GM06990 (cell line): ENCODE results near the gene LRRC8C.

Experiments used
- DNase-seq: peaks from one replicate; pipeline ENCODE4 v3.0.0-alpha.2; 2011; ENCODE audit not compliant: insufficient read length; ENCODE audit errors: extremely low read depth
- H3K27me3 ChIP-seq: replicated peaks from 2 replicates; pipeline ENCODE4 v1.6.0; 2011; ENCODE audit warnings: low read length; ENCODE audit not compliant: control insufficient read depth, insufficient read depth
- H3K36me3 ChIP-seq: 2 replicates; pipeline ENCODE4 v1.5.1; 2011; ENCODE audit warnings: low read length; ENCODE audit not compliant: control insufficient read depth, insufficient read depth
- H3K4me3 ChIP-seq: replicated peaks from 2 replicates; pipeline ENCODE4 v1.5.1; 2011; ENCODE audit warnings: low read depth, mild to moderate bottlenecking, control low read depth, low read length
- CTCF ChIP-seq: IDR thresholded peaks from 2 replicates; pipeline ENCODE4 v1.5.1; 2011; ENCODE audit warnings: low read length, control low read depth, mild to moderate bottlenecking, inconsistent platforms; ENCODE audit not compliant: insufficient read depth, poor library complexity, severe bottlenecking

LRRC8C gene

GRCh38 chr1:89762779-89763648 lies 130.1 kb downstream of the LRRC8C start:
- peak; percentile 99 for TF ChIP-seq CTCF
- H3K27me3 ChIP-seq, result no peaks in the 10 kb centered on the region
- no peaks in the 10 kb centered on the region for H3K36me3 ChIP-seq
- peak; percentile 83 for DNase-seq
- H3K4me3 ChIP-seq, result peak overlapping the region; percentile 52

GRCh38 chr1:89763649-89763986 lies 130.7 kb downstream of the LRRC8C start:
- Histone ChIP-seq H3K36me3 (no peaks in the 10 kb centered on the region), H3K27me3 (no peaks in the 10 kb centered on the region), H3K4me3 (peak overlapping the region; percentile 52; the same call in 1 of the 2 replicates)
- no peak for DNase-seq
- no peak for TF ChIP-seq CTCF

GRCh38 chr1:89765774-89766173 lies 132.9 kb downstream of the LRRC8C start:
- Histone ChIP-seq H3K36me3 (no peaks in the 10 kb centered on the region), H3K27me3 (no peaks in the 10 kb centered on the region), H3K4me3 (no peak overlapping the region)
- DNase-seq, result no peak
- TF ChIP-seq CTCF, result no peak

- no peak for DNase-seq
- no peak for TF ChIP-seq CTCF
- no peaks in the 10 kb centered on the region for H3K36me3 ChIP-seq
- H3K27me3 ChIP-seq, result no peaks in the 10 kb centered on the region
- no peak overlapping the region for H3K4me3 ChIP-seq
These were observed 134.7 kb downstream of the LRRC8C start for GRCh38 chr1:89767618-89768017.
